ENCODE results near the gene ZNF550. TPM values are rescaled to one million over a fixed set of nuclear protein-coding genes. Genes with fewer than 3 reads are reported as not detected.
"Not testable (repeated sequence)": the region's sequence is repeated elsewhere in the genome, so short reads cannot be mapped to it uniquely, and the experiment has no call there.

Gene ZNF550
- total RNA-seq, 1 donor from 2014 or later: 12.8 TPM

- peak; percentile 74 for DNase-seq
Measured at GRCh38 chr19:57527136-57527881, 32.4 kb downstream of the ZNF550 start, which contains the start of gene ZNF549. Gene ZNF549, plus strand, starts transcription at chr19:57527356. Its CDS starts 218 bp downstream, at chr19:57527574.

DNA sequence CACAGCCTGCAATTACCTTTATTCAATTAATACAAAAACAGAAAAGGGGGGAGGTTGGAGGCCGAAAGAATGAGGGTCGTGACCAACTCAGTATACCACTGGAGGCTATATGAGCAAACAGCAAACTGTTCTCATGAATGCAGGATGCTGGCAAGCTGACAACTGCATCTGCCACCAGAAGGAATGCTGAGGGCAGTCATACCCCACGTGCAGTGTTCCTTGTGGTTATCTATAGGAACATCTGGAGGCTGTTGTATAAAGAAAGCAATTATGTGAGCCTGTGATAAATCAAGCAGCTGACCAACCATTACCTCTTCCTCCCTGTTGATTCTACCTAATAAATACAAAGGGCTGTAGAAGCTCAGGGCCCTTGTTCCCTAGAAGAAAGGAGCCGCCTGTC lies 41.6 kb downstream of the ZNF550 start:
- DNase-seq: not testable (repeated sequence)

GRCh38 chr19:57515255-57515654 lies 44.4 kb downstream of the ZNF550 start:
- DNase-seq: no peak

DNA sequence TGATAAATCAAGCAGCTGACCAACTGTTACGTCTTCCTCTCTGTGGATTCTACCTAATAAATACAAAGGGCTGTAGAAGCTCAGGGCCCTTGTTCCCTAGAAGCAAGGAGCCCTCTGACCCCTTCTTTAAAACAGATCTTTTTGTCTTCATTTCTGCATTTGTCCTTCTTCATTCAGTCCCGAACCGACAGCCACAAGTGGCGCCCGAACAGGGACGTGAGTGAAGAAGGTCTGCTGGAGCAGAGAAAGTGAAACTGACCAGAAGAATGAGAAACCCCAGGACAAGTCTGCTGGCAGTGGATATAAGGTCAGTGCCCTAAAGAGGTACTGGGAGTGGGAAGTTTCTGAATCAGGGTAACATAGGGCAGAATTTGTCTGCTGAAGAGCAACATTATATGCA lies 46.8 kb downstream of the ZNF550 start:
- DNase-seq: no peak

DNA sequence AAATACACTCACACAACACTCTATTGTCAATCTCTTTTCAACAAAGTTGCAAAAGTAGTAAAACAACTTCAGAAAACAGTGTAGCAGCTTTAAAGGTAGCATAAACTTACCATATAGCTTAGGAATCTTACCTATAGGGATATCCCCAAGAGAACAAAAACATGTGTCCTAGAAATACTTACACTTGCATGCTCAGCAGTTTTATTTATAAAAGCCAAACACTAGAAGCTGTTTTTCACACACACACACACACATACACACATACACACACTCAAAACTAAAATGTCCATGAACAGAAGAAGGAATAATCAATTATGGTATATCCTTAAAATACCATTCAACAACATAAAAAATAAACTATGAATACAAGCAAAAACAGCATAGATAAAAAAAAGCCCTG lies 48.2 kb downstream of the ZNF550 start:
- DNase-seq: no peak

GRCh38 chr19:57506163-57506562 lies 53.5 kb downstream of the ZNF550 start:
- no peak for DNase-seq

- DNase-seq: not testable (repeated sequence)
Measured at GRCh38 chr19:57500400-57500799, 59.3 kb downstream of the ZNF550 start.

- peak; percentile 73 for DNase-seq
Measured at GRCh38 chr19:57499680-57500395, 59.8 kb downstream of the ZNF550 start, which contains the start of gene ZNF773. Gene ZNF773, plus strand, starts transcription at chr19:57499938. Its CDS starts 143 bp downstream, at chr19:57500081.

- not testable (repeated sequence) for DNase-seq
Measured at GRCh38 chr19:57499332-57499679, 60.4 kb downstream of the ZNF550 start.

- not testable (repeated sequence) for DNase-seq
Measured at GRCh38 chr19:57488299-57488644, 71.4 kb downstream of the ZNF550 start.

GRCh38 chr19:57487477-57488298 lies 72.0 kb downstream of the ZNF550 start, which contains the start of gene ZNF419:
Gene ZNF419, plus strand, starts transcription at chr19:57487750. Its CDS starts 201 bp downstream, at chr19:57487951.
- DNase-seq: peak; percentile 81

Other genes with a start within 250 kb of the ZNF550 start
- 40.7 TPM for gene ZNF543, start 239.4 kb downstream of the ZNF550 start, total RNA-seq
- 22.1 TPM for gene ZNF304, start 208.6 kb downstream of the ZNF550 start, total RNA-seq
- 26.2 TPM for gene TRAPPC2B, start 196.3 kb downstream of the ZNF550 start, total RNA-seq
- gene ZNF547, start 196.3 kb downstream of the ZNF550 start, total RNA-seq: 11.2 TPM
- gene ZNF548, start 170.0 kb downstream of the ZNF550 start, total RNA-seq: 49.1 TPM
- 31.7 TPM for gene ZNF17, start 148.7 kb downstream of the ZNF550 start, total RNA-seq
- 37.1 TPM for gene ZNF749, start 124.5 kb downstream of the ZNF550 start, total RNA-seq
- gene VN1R1, start 102.7 kb downstream of the ZNF550 start, total RNA-seq: 5.0 TPM
- 73.9 TPM for gene ZNF772, start 82.3 kb downstream of the ZNF550 start, total RNA-seq
- 32.1 TPM for gene ZNF419, start 72.1 kb downstream of the ZNF550 start, total RNA-seq
- gene ZNF773, start 59.9 kb downstream of the ZNF550 start, total RNA-seq: 26.4 TPM
- 18.7 TPM for gene ZNF549, start 32.5 kb downstream of the ZNF550 start, total RNA-seq
- gene ZNF416, start 19.0 kb upstream of the ZNF550 start, total RNA-seq: 15.1 TPM
- gene ZIK1, start 24.3 kb upstream of the ZNF550 start, total RNA-seq: 33.7 TPM
- 3.6 TPM for gene ZNF530, start 40.0 kb upstream of the ZNF550 start, total RNA-seq
- 41.0 TPM for gene ZNF134, start 54.4 kb upstream of the ZNF550 start, total RNA-seq
- gene ZNF211, start 73.3 kb upstream of the ZNF550 start, total RNA-seq: 34.9 TPM
- gene ZSCAN4, start 109.1 kb upstream of the ZNF550 start, total RNA-seq: not detected
- gene ZNF551, start 122.1 kb upstream of the ZNF550 start, total RNA-seq: 30.1 TPM
- gene ZNF154, start 149.3 kb upstream of the ZNF550 start, total RNA-seq: 42.7 TPM
- gene ZNF671, start 167.8 kb upstream of the ZNF550 start, total RNA-seq: 36.2 TPM
- 51.6 TPM for gene ZNF776, start 187.0 kb upstream of the ZNF550 start, total RNA-seq
- 69.7 TPM for gene ZNF586, start 209.8 kb upstream of the ZNF550 start, total RNA-seq